ENCODE data around the gene ATAD1.
"Not testable (repeated sequence)": the region's sequence is repeated elsewhere in the genome, so short reads cannot be mapped to it uniquely, and the experiment has no call there.

Gene ATAD1

DNA sequence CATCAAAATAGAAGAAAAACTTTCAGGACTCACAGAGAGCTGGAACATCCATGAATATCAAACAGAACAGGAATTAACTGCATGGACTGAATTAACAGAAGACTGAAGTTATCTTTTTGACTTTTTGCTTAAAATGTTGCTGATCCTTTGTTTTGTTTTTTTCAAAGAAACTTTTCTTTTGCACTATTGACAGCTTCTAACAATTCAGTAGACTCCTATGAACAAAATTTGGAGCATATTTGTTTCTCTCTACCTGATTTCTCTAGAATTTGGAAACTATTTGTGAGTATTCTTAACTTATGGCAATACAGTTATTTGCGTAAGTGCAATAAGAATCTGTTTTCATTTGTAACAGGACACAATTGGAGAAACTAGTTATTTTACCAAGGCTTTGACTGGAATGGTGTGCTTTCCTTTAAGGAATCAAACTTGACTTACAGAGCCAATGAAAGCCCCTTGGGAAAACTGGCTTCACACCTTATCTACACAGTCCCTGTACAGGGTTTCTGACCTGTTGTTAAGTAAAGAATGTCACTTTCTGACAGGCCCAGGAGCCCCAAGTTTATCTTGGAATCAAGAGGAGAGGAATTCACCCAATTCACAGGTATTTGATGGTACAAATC lies 16.1 kb downstream of the ATAD1 start:
- DNase-seq (ENCODE audit: low spot score), result not testable (repeated sequence)

DNA sequence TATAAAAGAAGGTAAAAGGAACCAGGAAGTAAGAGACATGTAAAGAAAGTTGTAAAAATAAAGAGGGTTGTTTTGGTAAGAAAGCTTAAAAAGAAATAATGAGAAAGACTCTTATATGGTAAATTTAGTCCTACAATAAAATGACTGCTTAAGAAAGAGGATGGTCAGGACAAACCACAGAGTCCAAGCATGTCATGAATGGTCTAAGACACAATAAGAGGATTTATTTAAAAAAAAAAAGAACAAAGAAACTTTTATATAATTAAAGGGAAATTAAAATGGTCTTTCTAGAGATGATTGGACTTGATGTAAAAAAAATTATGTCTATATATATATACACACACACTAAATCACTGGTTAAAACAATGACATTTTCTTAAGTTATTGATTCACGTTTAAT lies 18.2 kb downstream of the ATAD1 start:
- DNase-seq (ENCODE audit: low spot score), result no peak

DNA sequence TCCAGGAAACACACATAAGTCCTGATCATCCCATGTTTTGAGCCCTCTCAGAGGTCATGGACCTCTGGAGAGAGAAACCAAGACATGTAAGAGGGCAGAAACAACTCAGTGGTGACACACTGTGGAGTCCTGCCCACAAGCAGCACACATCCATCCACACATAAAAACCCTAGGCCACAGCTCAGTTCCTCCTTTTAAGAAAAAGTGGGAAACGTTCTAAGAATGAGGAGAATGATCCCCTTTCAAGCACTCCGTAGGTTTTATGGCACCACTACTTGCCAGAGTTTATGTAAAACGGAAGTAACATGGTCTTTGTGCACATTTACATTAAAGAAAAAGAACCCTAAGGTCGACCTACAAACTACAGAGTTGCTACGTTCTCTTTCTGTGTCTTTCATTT lies 19.9 kb downstream of the ATAD1 start:
- no peak for DNase-seq (ENCODE audit: low spot score)

DNA sequence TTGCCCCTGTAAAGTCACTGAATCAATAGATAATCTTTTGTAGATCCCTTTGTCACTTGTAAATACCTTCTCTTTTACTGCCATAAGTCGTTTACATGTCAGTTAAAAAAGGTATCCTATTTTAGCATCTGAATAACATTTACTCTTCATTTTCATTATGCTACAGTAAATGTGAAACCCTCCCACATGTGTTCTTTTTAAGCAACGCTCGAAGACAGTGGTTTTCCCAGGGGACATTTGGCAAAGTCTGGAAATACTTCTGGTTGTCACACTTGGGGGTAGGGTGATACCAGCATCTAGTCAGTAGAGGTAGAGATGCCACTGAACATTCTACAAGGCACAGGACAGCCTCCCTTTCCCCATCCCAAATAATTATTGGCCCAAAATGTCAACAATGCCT lies 23.7 kb downstream of the ATAD1 start:
- no peak for DNase-seq (ENCODE audit: low spot score)

DNA sequence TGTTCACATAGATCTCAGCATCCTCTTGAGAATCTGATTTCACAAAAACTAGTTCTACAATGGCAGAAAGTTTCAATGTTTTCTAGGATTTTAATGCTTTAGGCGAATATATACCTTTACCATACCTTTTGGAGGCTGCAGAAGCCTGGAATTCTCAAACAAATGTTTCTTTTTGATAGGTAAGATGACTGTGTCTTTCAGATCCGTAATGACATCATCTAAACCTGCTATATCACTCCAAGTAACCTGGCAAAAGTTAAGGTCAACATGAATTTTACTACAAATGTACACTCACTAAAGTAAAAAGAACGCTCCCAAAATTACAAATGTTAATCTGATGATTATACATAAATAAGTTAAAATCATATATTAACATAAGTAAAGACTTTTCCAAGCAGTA lies 27.8 kb downstream of the ATAD1 start:
- DNase-seq (ENCODE audit: low spot score), result no peak

DNA sequence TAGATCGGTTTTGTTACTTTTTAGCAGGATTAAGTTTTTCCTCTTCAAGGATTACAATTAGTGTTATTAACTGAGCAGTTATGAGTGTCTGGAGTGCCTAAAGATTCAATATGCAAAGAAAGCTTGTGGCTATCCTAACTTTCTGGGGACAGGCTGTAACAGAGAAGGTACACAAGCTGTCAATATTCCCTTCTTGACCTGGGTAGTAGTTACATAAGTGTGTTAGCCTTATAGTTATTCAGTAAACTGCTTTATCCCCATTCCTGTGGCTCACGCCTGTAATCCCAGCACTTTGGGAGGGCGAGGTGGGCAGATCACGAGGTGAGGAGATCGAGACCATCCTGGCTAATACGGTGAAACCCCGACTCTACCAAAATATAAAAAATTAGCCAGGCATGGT lies 31.6 kb downstream of the ATAD1 start:
- no peak for DNase-seq (ENCODE audit: low spot score)

DNA sequence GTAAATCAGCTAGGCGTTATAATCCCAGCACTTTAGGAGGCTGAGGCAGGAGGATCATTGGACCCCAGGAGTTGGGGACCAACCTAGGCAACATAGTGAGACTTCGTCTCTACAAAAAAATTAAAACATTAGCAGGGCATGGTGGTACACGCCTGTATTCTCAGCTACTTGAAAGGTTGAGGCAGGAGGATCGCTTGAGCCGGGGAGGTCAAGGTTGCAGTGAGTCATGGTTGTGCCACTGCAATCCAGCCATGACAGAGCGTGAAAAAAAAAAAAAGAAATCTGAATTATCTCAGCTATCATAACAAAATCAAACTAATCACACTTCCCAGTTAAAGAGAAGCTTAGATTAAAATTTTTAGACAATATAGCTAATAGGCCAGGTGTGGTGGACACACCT lies 35.3 kb downstream of the ATAD1 start:
- no peak for DNase-seq (ENCODE audit: low spot score)

DNA sequence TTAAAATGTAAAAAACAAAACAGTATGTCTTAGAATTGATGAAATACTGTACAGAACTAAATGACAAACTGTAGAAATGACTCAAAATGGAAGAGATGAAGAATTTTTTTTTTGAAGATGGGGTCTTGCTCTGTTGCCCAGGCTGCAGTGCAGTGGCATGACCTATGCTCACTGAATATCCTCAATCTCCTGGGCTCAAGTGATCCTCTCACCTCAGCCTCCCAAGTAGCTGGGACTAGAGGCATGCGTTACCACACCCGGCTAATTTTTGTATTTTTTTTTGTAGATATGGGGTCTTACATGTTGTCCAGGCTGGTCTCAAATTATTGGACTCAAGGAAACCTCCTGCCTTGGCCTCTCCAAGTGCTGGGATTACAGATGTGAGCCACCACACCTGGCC lies 36.5 kb downstream of the ATAD1 start:
- DNase-seq (ENCODE audit: low spot score), result no peak

DNA sequence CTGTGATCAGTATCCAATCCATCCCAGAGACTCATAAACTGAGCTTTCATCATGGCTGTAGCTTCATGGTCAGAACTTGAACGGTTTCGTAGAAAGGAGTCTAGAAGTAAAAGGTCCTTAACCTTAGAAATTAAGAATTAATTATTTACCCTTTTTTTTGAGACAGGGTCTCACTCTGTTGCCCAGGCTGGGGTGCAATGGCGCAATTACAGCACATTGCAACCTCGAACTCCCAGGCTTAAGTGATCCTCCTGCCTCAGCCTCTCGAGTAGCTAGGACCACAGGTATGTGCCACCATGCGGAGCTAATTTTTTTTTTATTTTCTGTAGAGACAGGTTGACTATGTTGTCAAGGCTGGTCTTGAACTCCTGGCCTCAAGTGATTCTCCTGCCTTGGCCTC lies 41.7 kb downstream of the ATAD1 start:
- DNase-seq (ENCODE audit: low spot score), result no peak

DNA sequence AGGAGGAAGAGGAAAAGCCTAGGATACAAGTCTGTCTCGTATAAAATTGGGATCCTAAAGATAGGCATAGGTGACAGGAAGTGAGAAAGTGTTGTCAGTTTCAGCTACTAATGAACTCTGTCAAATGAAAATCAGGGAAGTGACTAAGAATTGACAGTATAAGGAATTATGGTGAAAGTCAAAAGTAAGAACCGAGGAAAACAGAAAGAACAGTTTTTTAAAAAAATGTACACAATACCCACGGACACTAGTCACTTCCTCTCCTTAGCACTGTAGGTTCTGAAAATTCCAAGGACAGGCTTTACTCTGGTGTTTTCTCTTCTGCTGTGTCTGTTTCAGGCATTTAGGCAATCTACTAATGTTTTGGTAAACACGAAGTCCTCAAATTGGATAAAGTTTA lies 42.3 kb downstream of the ATAD1 start:
- no peak for DNase-seq (ENCODE audit: low spot score)

DNA sequence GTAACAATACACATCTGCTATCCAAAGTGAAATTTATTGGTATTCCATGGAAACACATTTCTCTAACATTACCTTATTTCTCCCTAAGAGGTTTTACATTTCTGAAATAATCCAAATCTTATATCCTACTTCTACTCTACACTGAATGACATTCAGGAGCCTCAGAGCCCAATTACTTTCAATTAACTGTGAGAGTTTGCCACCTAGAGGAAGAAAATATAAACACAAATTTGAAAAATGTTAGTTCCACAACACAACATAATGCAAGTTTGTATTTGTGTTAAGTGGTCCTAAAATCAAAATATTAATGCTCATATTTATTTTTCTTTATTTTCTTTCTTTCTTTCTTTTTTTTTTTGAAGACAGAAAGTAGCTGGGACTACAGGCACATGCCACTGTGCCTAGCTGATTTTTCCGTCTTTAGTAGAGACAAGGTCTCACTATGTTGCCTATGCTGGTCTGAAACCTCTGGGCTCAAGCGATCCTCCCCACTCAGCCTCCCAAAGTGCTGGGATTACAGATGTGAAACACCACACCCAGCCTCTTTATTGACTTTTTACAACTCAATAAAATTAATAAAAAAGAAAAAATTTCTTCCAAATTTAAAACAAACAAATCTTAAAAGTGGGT lies 46.0 kb downstream of the ATAD1 start:
- peak; percentile 26 for DNase-seq (ENCODE audit: low spot score)

DNA sequence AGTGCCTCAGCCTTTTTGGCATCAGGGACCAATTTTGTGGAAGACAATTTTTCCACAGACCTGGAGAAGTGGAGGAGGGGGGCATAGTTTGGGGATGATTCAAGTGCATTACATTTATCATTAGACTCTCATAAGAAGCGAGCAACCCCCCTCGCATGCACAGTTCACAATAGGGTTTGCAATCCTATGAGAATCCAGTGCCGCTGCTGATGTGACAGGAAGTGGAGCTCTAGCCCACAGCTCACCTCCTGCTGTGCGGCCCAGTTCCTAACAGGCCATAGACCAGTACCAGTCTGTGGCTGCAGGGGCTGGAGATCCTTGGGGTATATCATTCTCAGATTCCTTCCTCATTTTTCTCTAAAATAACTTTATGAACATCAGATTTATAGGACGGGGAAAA lies 50.8 kb downstream of the ATAD1 start:
- DNase-seq (ENCODE audit: low spot score), result no peak

DNA sequence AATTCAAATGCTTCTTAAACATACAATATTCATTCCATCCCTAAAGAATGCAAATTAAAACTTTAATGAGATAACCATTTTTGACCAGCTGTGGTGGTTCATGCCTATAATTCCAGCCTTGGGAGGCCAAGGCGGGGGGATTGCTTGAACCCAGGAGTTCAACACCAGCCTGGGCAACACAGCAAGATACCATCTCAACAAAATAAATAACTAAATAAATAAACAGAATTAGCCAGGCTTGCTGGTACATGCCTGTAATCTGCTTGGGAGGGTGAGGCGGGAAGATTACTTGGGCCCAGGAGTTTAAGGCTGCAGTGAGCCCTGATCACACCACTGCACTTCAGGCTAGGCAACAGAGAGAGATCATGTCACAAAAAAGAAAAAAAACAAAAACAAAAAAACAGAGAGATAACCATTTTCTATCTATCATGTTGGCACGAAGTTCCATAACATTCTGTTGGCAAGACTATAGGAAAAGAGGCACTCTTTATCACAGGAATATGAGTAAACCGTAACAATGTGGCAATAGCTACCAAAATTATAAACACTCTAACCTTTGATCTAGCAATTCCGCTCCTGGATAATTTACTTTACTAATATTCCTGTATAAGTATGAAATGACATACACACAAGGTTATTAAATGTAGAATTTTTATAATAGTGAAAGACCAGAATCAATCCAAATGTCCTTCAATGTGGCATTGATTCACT lies 52.2 kb downstream of the ATAD1 start:
- no peak for DNase-seq (ENCODE audit: low spot score)

DNA sequence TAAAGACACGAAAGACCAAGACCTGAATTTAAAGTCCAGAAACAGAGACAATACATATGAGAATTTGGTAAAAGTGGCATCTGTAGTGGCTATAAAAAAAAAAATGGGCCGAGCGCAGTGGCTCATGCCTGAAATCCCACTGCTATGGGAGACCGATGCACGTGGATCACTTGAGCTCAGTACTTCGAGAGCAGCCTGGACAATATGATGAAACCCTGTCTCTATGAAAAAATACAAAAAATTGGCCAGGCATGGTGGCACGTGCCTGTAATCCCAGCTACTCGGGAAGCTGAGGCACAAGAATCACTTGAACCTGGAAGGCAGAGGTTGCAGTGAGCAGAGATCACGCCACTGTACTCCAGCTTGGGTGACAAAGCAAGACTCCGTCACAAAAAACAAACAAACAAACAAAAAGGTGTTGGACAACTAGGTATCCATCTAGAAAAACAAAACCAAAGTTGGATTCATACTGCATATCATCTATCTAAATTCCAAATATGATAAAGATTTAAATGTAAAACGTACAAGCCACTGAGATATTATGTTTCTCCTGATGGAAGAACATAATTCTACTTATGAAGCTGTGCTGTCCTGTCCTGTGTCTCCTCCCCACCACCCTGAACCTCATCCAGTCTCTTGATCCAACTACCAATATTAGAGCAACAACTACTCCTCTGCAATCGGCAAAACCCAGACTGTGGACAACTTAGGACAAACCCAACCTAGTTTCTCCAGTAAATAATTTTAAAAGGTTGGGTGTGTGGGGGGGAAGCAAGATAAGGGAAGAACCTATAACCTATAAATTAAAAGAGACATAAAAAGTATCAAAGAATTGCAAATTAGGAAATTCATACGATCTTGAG lies 53.7 kb downstream of the ATAD1 start:
- DNase-seq (ENCODE audit: low spot score), result no peak

DNA sequence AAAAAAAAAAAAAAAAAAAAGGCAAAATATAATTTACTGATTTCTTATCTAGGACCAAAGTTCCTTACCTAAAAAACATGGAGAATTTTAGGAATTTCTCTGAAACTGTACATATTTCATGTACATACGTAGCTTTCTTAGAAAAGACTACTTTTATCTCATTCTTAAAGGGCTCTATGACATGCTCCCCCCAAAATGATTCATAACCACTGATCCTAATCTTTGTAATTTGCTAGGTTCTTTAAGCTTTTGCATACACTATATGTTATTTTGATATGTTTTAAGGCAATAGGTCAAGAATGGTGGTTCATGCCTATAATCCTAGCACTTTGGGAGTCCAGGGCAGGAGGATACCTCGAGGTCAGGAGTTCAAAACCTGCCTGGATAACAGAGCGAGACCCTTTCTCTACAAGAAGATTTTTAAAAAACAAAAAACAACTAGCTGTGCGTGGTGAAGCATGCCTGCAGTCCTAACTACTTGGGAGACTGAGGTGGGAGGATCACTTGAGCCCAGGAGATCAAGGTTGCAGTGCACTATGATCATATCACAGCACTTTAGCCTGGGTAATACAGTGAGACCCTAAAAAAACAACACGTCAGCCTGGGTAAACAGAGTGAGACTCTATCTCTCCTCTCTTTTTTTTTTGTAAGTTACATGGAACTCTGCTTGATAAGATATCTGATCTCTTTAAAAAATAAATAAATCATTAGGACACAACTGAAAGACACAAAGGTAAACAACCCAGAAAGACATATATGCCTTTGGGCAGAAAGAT lies 54.8 kb downstream of the ATAD1 start:
- no peak for DNase-seq (ENCODE audit: low spot score)

DNA sequence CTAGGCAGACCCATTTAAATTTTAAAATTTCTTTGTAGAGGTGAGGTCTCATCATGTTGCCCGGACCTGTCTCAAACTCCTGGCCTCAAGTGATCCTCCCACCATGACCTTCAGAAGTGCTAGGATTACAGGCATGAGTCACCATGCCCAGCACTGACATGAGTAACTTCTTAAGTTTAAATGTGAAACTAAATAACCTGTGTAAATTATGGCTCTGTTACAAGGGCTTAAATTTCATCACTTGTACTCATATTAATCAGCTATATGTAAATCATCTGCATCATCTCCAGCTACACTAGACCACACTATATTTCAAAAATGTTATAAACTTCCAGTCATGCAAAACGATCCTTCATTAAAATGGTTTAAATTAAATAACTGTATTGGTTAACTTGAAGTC lies 56.1 kb downstream of the ATAD1 start:
- DNase-seq (ENCODE audit: low spot score), result peak; percentile 77

DNA sequence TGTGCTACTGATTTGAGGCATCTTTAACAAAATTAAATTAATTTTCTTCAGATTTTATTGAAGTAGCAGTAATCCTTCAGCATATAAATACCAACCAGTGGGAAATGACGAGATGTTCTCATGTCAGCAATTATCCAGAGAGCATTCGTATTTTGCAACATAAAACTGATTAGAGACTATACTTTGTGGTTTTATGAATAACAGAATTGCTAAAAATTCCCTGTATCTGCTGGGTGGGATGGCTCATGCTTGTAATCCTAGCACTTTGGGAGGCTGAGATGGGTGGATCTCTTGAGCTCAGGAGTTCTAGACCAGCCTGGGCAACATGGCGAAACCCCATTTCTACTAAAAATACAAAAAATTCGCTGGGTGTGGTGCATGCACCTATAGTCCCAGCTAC lies 56.9 kb downstream of the ATAD1 start:
- DNase-seq (ENCODE audit: low spot score), result no peak

DNA sequence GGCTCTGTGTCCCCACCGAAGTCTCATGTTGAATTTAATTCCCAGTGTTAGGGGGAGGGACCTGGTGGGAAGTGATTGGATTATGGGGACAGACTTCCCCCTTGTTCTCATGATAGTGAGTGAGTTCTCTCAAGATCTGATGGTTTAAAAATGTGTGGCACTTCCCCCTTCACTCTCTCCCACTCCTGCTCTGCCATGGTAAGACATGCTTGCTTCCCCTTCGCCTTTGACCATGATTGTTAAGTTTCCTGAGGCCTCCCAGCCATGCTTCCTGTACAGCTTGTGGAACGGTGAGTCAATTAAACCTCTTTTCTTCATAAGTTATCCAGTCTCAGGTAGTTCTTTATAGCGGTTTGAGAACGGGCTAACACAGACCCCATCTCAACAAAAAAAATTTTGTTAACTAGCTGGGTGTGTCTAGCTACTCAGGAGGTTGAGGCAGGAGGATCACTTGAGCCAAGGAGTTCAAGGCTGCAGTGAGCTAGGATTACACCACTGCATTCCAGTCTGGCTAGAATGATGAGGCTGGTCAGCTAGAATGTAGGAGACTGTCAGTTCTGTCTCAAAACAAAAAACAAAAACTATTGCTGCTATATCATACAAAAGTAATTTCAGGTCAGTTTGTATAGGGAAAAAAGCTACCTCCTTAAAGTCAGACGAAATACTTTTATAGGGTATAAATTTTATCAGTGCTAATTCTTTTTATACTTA lies 57.7 kb downstream of the ATAD1 start:
- DNase-seq (ENCODE audit: low spot score), result no peak

DNA sequence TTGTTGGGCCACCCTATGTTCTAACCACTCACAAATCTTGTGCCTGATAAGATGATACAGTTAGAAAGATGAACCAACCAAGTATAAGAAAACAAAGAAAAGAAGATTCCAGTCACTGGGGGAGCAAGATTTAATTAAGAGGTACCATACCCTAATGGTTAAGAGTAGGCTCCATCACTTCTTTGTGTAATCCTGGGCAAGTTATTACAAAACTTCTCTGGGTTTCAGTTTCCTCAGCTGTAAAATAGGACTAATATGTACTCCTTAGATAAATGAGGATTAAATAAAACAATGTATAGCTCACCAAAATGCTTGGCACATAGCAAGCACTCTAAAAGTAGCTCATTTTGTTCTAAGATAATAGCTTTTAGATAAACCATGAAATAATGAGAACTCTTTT lies 58.5 kb downstream of the ATAD1 start:
- no peak for DNase-seq (ENCODE audit: low spot score)

DNA sequence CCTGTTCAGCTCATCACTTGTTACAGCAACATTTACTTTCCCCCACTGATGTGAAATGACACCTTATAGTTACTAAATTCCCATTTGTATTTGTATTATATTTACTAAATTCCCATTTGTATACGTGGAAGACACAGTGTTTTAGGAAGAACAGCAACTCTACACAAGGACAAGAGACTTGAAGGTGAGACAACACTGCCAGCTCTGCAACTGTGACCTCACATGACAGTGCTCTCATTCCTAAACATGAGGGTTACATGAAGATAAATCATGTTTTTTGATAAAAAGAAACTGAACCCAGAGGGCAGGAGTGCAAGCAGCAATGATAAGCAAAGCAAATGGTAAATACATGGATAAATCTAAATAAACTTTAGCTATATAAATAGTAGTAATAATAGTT lies 60.3 kb downstream of the ATAD1 start:
- DNase-seq (ENCODE audit: low spot score), result no peak
